ENCODE results near the gene HCRTR1.

The HCRTR1 gene

DNA sequence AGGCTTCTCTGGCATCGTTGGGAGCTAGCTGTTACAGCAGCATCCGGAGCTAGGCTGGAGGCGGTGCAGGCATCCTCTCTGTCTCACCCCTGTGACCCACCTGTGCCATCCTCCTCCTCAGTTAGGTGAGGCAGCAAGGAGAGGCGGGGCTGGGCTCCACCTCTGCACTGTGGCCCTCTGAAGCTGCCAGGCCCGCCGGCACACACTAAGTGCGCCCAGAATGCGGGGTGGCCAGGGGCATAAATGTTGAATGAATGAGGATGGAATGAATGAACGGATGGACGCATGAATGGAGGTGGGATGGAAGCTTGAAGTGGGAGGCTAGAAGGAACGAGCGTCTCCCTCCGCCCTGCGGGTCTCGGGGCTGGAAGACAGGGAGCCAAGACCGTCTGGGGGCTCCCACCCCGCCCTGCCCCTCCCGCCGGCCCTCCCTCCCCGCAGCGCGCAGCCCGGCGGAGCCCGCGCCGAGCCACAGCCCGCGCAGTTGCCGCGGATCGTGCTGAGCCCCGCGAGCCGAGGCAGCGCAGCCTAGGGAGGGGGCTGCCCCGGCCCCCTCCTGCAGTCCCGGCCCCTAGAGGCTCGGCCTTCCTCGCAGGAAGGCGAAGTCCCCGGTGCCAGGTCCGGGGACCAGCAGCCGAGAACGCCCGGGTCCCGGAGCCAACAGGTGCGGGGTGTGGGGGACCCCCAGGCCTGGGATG is at the start of gene HCRTR1:
HCRTR1 (plus strand) TSS at position 472 of the 698 bp plus-strand sequence. CDS start 1,504 bp downstream, outside the sequence.
- no peak for DNase-seq (ENCODE audit: low read depth in 3 of 3)

DNA sequence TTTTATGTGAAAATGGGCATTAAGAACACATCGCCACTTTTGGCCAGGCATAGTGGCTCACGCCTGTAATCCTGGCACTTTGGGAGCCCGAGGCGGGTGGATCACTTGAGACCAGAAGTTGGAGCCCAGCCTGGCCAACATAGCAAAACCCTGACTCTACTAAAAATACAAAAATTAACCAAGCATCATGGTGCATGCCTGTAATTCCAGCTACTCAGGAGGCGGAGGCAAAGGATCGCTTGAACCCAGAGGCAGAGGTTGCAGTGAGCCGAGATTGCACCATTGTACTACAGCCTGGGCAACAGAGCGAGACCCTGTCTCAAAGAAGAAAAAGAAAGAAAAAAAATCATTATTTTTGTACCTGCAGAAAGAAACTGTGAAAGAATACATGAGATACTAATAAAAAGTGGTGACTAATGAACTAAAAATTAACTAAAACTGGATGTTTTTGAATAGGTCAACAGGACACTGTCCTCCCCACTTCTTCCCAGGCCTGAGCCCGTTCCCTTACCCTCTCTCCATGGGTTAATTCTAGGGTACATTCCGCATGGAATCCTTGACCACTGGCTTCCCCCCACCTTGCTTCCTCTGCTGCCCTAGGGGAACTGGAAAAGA is 49.4 kb upstream of the HCRTR1 start:
- DNase-seq (ENCODE audit: low read depth in 3 of 3): no peak

DNA sequence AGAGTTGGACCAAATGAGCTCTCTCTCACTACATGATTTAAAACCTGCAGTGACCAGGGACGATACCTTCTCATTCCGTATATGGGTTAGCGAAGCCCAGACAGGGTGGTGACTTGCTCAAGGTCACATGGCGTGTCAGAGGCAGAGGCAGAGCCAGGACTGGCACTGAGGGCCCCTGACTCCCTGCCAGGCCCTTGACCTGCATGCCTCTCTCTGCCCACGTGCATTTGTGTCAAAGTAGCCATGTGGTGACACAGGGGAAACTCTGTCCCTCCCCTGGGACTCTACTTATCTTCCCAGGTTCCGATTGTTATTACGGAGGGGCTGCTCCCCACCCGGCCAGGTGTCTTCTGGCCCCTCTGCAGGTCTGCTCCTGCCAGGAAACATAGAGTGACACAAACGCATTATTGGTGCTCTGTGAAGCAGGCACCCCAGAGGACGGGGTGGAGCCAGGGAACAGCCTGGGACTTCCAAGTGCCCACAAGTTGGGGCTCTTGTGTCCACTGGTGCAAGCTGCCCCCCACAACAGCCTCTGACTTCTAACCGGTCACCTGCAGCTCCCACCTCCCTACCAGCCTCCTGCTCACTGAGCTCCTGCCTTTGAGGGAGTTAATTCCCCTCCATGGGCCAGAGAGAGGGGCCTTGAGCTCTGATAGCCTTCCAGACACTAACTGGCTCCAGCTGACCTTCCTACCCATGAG is 48.4 kb upstream of the HCRTR1 start:
- DNase-seq (ENCODE audit: low read depth in 3 of 3): no peak

- no peak for DNase-seq (ENCODE audit: low read depth in 3 of 3)
Measured at GRCh38 chr1:31569596-31570173, 47.8 kb upstream of the HCRTR1 start.

DNA sequence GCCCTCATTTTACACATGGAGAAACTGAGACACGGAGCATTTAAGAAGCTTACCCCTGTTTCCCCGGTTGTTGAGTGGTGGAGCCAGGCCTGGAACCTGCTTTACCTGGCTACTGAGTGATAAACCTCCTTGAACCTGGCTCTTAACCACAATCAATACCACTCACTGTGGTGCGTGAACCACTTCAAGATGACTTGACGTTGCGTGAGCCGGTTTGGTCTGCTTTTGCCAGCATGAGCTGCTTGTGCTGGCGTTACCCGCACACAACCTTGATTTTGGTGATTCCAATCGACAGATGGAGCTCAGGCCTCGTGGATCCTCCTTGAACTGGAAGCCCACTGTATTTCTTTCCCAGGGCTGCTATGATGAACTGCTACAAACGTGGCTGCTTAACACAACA is 47.3 kb upstream of the HCRTR1 start:
- DNase-seq (ENCODE audit: low read depth in 3 of 3): no peak

DNA sequence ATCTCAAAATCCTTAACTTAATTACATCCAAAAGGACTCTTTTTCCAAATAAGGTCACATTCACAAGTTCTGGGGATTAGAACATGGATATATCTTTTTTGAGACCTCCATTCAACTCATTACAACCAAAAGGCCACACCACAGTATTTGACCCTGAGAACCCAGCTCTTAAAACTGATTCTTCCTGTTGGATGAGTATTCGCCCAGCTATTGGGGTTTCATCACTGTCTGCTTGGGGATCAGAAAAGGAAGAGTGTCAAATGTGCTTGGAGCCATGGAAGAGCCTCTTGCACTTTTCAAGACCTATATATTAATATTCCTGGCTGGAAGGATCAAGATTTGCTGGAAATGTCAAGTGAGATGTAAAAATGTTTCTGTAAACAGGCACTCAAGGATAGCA is 46.6 kb upstream of the HCRTR1 start:
- no peak for DNase-seq (ENCODE audit: low read depth in 3 of 3)

- no peak for DNase-seq (ENCODE audit: low read depth in 3 of 3)
Measured at GRCh38 chr1:31571340-31572295, 45.9 kb upstream of the HCRTR1 start.

- DNase-seq (ENCODE audit: low read depth in 3 of 3): no peak
Measured at GRCh38 chr1:31572323-31573104, 45.0 kb upstream of the HCRTR1 start.

DNA sequence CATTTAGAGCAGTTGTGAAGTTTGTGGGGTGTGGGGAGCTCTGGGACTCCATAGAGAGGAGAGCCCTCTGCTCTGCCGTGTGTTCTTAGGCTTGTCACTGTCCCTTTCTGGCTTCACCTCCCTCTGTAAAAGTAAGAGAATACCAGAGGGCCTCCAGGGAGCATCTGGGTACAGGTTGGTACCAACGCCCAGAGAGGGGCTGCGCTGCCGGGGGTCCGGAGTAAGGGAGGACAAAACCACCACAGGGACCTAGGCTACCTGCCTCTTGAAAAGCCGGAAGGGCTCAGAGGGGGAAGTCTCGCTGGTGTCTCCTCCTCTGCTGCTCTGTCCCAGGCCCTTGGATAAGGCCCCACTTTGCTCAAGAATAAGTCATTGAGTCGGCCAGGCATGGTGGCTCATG is 44.2 kb upstream of the HCRTR1 start:
- DNase-seq (ENCODE audit: low read depth in 3 of 3): no peak

- DNase-seq (ENCODE audit: low read depth in 3 of 3): no peak
Measured at GRCh38 chr1:31574749-31575368, 42.6 kb upstream of the HCRTR1 start.

GRCh38 chr1:31575369-31576140 is 41.9 kb upstream of the HCRTR1 start:
- no peak for DNase-seq (ENCODE audit: low read depth in 3 of 3)

- no peak for DNase-seq (ENCODE audit: low read depth in 3 of 3)
Measured at GRCh38 chr1:31576201-31576669, 41.3 kb upstream of the HCRTR1 start, which contains the start of gene TINAGL1. Gene TINAGL1, plus strand, starts transcription at chr1:31576515. Its CDS starts 634 bp downstream, at chr1:31577149.

DNA sequence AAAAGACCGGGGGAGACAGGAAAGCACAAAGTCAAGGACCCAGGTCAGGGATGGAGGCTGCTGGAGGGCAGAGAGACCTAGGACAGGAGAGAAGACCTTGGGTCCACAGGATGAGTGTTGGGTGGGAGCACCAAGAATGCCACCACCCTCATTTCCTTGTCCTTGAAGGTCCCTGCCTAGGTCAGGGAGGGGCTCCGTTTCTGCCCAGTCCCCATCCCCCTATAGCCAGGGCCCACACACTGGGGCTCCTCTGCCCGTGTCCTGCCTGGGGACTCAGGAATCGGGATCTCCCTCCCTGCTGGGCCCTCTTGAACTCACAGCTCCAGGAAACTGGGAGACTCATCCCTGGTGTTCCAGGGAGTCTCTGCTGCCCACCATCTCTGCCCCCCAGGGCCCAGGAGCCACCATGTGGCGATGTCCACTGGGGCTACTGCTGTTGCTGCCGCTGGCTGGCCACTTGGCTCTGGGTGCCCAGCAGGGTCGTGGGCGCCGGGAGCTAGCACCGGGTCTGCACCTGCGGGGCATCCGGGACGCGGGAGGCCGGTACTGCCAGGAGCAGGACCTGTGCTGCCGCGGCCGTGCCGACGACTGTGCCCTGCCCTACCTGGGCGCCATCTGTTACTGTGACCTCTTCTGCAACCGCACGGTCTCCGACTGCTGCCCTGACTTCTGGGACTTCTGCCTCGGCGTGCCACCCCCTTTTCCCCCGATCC is 40.6 kb upstream of the HCRTR1 start:
- no peak for DNase-seq (ENCODE audit: low read depth in 3 of 3)

DNA sequence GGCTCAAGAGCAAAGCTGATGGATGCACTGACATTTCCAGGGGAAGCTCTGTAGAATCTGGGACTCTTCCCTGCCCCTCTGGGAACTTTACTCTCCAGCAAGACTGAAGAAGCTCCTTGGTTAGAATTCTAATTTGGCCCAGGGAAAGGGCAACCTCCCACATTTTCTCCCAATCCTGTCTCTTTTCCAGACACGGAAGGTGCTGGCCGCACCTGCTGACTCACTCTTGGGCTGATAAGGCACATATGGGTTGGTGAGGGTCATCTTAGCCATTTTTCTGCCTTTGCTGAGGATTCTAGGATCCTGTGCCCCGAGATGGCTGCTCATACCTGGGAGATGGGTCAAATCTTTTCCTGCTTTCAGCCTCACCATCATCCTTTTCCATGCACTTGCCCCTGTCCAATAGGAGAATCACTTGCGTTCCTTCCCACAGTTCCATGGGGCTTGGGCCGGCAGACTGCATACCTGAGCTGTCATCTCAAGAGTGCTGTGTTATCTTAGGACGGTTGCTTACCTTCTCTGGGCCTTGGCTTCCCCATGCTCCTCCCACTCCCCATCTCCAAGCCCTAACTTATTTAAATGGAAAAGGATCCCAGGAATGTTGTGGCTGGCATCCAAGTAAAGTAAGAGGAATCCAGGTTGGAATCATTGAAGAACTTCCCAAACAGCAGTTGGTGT is 39.8 kb upstream of the HCRTR1 start:
- DNase-seq (ENCODE audit: low read depth in 3 of 3): no peak

- no peak for DNase-seq (ENCODE audit: low read depth in 3 of 3)
Measured at GRCh38 chr1:31579374-31579773, 38.1 kb upstream of the HCRTR1 start.

GRCh38 chr1:31580513-31580870 is 37.0 kb upstream of the HCRTR1 start:
- DNase-seq (ENCODE audit: low read depth in 3 of 3): no peak

GRCh38 chr1:31580891-31581603 is 36.4 kb upstream of the HCRTR1 start:
- DNase-seq (ENCODE audit: low read depth in 3 of 3): no peak
